ENCODE data around the gene TSC22D1. TPM values are rescaled to one million over a fixed set of nuclear protein-coding genes. Genes with fewer than 3 reads are reported as not detected.
A peak's percentile ranks its signal among the peaks of the same experiment; 100 is the strongest.

The TSC22D1 gene
- total RNA-seq, 3 donors from 2014 or later, result 74.2 to 235 (median 232) TPM

DNA sequence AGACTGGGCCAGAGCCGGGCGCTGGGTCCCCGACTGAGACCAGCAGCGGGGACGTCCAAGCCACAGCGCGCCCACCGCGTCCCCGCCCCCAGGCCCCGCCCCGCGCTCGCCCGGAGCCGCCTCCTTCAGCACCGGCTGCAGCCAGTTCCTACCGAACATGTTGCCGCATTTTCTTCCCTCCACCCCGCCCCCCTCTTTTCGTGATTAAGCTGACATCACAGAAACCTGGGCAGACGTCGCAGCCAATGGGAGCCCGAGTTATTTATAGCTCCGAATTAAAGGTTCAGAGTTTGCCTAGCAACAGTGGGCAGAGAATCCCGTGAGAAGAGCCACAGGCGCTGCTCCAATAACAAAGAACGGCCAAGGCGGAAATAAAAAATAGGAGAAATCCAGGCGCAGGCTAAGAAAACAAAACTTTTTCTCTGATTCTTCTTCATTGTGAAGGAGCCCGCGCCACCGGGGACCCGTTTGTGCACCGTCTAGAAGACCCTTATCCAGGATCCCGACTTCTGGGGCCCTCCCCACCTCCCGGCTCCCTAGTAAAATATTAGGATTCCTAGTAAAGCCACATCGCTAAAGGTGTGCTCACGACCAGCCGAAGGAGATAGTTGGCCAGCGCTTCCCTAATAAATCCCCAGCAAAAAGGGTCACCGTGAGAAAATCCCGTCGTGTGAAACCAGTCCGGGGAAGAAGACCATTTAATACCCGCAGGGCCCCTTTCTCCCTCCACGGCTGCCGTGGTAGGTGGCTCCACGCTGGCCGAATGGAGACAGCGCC, 140.8 kb downstream of the TSC22D1 start:
- no peaks in the 10 kb centered on the region for H3K9me3 ChIP-seq
- H3K27me3 ChIP-seq, result no peaks in the 10 kb centered on the region
- H3K4me3 ChIP-seq, result peak overlapping the region; percentile 58 to 84 (median 81)
- TF ChIP-seq POLR2AphosphoS5 (IDR thresholded peaks at IDR 0.05) (peak; percentile 31 to 90 (median 41)), POLR2A (IDR thresholded peaks at IDR 0.05) (peak; percentile 81)
- TF ChIP-seq, protein P1, sequence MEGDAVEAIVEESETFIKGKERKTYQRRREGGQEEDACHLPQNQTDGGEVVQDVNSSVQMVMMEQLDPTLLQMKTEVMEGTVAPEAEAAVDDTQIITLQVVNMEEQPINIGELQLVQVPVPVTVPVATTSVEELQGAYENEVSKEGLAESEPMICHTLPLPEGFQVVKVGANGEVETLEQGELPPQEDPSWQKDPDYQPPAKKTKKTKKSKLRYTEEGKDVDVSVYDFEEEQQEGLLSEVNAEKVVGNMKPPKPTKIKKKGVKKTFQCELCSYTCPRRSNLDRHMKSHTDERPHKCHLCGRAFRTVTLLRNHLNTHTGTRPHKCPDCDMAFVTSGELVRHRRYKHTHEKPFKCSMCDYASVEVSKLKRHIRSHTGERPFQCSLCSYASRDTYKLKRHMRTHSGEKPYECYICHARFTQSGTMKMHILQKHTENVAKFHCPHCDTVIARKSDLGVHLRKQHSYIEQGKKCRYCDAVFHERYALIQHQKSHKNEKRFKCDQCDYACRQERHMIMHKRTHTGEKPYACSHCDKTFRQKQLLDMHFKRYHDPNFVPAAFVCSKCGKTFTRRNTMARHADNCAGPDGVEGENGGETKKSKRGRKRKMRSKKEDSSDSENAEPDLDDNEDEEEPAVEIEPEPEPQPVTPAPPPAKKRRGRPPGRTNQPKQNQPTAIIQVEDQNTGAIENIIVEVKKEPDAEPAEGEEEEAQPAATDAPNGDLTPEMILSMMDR (IDR thresholded peaks at IDR 0.05), result peak in 1 of 3 donors; percentile 8
- H3K27ac ChIP-seq, result peak overlapping the region; percentile 98 to 99
- intact Hi-C loops (cut with DNase I; ENCODE audit: low total_unique reads), result no loop called here
- H3K36me3 ChIP-seq, result no peaks in the 10 kb centered on the region
- H3K4me1 ChIP-seq, result no peaks in the 10 kb centered on the region
- DNase-seq (ENCODE audit: low spot score in 2 of 2), result peak; percentile 98 to 99

DNA sequence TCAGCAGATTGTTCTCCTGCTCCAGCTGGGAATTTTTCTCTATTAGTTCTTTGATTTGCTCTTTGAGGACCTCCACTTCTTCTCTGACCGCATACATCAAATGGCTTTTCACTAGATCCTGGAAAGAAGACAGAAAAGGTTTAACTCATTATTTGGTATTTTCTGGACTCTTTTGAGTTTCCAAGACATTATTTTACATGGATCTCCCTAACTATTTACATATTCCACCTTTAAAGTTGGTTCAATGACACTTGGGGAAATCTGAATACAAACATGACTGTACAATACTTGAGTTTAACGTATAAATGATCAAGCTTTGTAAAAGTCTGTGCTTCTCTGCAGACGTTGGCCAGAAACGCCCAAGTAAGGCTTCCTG, 141.4 kb downstream of the TSC22D1 start:
- H3K9me3 ChIP-seq, result no peaks in the 10 kb centered on the region
- no peaks in the 10 kb centered on the region for H3K4me1 ChIP-seq
- intact Hi-C loops (cut with DNase I; ENCODE audit: low total_unique reads), result no loop called here
- no peaks in the 10 kb centered on the region for H3K36me3 ChIP-seq
- DNase-seq (ENCODE audit: low spot score in 2 of 2), result no peak
- H3K4me3 ChIP-seq, result peak overlapping the region; percentile 58 to 84 (median 81)
- TF ChIP-seq, protein P1 (IDR thresholded peaks at IDR 0.05), result no peak
- TF ChIP-seq POLR2AphosphoS5 (IDR thresholded peaks at IDR 0.05) (no peak), POLR2A (IDR thresholded peaks at IDR 0.05) (no peak)
- peak overlapping the region; percentile 98 to 99 for H3K27ac ChIP-seq
- H3K27me3 ChIP-seq, result no peaks in the 10 kb centered on the region

DNA sequence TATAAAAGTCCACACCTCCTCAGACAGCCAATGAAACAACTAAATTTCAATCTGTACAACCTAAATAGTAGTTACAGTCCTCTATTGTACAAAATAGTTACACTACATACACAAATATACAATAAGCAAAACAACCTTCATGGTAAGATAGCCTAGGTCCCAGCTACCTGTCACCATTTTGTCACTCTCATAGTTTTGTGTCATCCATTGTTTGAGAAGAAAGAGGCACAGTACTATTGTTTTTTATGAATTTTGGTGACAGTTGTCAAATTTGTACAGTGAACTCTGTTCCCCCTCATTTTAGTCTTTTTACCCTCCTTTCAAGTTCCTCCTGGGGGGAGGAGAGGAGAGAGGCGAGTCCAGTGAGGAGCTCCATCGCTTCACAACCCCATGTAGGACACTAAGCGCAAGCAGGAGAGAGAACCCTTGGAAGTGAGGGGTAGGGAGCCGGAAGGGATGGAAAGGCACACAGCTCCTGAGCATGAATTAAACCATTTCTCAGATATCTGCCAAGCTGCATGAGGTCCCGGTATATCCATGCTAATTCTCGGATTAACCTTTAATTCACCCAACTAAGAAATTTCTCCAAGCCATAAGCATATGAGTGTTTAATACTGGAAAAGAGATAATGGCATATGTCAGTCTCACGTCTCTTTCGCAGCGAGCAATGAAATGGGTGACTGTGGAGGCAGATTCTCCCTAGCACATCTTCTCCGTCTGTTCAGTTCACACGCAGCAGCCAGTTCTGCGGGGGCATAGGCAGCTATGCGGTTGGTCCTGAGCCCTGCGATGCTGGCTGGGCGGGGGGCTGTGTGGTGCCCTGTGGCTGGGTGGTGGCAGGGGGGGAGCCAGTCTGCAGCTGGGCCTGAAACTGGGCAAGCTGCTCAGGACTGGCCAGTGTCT, 142.0 kb downstream of the TSC22D1 start:
- Histone ChIP-seq H3K36me3 (no peaks in the 10 kb centered on the region), H3K4me1 (no peaks in the 10 kb centered on the region), H3K4me3 (peak overlapping the region; percentile 58 to 84 (median 81)), H3K9me3 (no peaks in the 10 kb centered on the region), H3K27me3 (no peaks in the 10 kb centered on the region), H3K27ac (peak overlapping the region; percentile 98 to 99)
- DNase-seq (ENCODE audit: low spot score in 2 of 2), result no peak
- intact Hi-C loops (cut with DNase I; ENCODE audit: low total_unique reads), result no loop called here
- TF ChIP-seq POLR2A (IDR thresholded peaks at IDR 0.05) (no peak), POLR2AphosphoS5 (IDR thresholded peaks at IDR 0.05) (peak in 1 of 3 donors; percentile 20)

DNA sequence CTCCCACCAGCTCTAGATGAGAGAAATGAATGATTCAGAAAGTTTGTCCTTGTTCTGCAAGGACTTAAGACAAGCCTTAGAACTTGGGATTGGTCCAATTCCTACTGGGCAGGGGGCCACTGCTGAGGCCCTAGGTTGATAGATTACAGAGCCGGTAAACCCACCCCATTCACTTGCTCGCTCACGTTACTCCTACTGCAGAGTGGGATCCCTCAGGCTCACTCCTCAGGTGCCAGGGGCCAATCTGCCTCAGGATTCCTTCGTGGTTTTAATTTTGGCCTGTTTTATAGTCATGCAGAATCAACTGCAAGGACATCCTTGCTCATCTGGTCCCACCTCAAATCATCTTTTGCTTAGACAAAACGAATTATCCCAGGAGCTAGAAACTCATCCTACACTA, 143.5 kb downstream of the TSC22D1 start:
- no peak for DNase-seq (ENCODE audit: low spot score in 2 of 2)
- intact Hi-C loops (cut with DNase I; ENCODE audit: low total_unique reads), result no loop called here
- Histone ChIP-seq H3K4me3 (peak overlapping the region in 2 of 3 donors; percentile 81 to 84), H3K4me1 (no peaks in the 10 kb centered on the region), H3K36me3 (no peaks in the 10 kb centered on the region), H3K27ac (peak overlapping the region; percentile 98 to 99), H3K9me3 (no peaks in the 10 kb centered on the region), H3K27me3 (no peaks in the 10 kb centered on the region)
- TF ChIP-seq POLR2AphosphoS5 (IDR thresholded peaks at IDR 0.05) (peak in 1 of 3 donors; percentile 34), POLR2A (IDR thresholded peaks at IDR 0.05) (no peak)
- TF ChIP-seq, protein P1 (IDR thresholded peaks at IDR 0.05), result no peak

DNA sequence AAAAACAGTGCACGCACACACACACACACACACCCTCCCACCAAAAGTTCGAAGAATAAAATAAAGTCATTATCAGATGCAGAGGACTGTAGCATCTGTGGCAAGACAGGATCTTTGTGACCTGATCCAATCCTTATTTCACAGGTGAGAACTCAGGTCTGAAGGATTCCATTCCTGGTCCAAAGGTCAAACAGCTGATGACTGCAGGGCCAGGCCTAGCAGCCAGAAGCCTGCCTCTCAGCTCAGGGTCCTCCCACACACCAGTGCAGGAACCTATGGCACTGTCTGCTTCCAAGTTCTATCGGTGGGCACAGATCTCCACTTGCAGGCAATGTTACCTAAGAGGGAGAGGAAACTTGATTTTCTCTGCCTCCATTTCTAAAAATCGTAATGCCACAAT, 145.0 kb downstream of the TSC22D1 start:
- Histone ChIP-seq H3K36me3 (no peaks in the 10 kb centered on the region), H3K4me1 (no peaks in the 10 kb centered on the region), H3K27ac (peak overlapping the region in 1 of 2 donors; percentile 29), H3K4me3 (no peak overlapping the region), H3K9me3 (no peaks in the 10 kb centered on the region), H3K27me3 (no peaks in the 10 kb centered on the region)
- intact Hi-C loops (cut with DNase I; ENCODE audit: low total_unique reads), result no loop called here
- DNase-seq (ENCODE audit: low spot score in 2 of 2), result no peak
- TF ChIP-seq, protein P1 (IDR thresholded peaks at IDR 0.05), result no peak
- no peak for TF ChIP-seq POLR2AphosphoS5 (IDR thresholded peaks at IDR 0.05)
- TF ChIP-seq POLR2A (IDR thresholded peaks at IDR 0.05), result no peak
